ENCODE data around the gene MIDN.

DNA sequence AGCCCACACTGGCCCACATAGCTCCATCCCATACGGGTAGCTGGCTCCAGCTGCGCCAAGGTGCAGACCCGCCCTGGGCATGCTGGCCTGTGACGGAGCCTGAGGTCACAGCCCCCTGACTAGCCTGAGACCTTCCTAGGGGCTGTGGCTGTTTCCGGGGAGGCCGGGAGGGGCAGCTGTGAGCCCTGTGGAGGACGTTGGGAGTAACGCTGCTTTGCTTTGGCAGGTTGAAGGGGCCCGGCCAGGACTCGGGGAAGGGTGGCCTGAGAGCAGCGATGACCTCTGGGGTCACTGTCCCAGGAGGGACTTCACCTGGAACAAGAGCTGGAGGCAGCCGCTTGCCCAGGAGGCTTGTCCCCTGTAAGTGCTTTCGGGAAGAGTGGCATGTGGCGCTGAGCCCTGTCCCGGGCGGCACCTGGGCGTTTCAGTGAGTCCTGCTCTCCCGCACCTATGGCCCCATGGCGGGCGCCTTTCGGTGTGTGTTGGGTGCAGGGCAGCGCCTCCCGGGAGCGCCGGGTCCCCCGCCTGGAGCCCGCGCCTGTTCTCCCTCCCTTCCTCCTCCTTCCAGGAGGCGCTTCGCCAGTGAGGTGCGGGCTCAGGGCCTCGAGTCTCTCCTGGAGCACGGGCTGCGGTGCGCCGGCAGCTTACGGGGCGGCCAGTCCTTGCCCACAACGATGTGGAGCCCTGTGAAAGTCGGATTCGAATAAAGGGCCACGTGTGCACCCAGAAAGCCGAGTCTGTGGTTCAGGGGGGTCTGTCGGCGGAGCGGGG lies 25.9 kb downstream of the MIDN start:
- TF ChIP-seq POLR2A (IDR thresholded peaks at IDR 0.05; ENCODE audit: low read depth, low read length): no peak
- TF ChIP-seq, protein P1, sequence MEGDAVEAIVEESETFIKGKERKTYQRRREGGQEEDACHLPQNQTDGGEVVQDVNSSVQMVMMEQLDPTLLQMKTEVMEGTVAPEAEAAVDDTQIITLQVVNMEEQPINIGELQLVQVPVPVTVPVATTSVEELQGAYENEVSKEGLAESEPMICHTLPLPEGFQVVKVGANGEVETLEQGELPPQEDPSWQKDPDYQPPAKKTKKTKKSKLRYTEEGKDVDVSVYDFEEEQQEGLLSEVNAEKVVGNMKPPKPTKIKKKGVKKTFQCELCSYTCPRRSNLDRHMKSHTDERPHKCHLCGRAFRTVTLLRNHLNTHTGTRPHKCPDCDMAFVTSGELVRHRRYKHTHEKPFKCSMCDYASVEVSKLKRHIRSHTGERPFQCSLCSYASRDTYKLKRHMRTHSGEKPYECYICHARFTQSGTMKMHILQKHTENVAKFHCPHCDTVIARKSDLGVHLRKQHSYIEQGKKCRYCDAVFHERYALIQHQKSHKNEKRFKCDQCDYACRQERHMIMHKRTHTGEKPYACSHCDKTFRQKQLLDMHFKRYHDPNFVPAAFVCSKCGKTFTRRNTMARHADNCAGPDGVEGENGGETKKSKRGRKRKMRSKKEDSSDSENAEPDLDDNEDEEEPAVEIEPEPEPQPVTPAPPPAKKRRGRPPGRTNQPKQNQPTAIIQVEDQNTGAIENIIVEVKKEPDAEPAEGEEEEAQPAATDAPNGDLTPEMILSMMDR (IDR thresholded peaks at IDR 0.05; ENCODE audit: extremely low read depth in 1 of 2, insufficient read depth in 1 of 2, low read depth in 1 of 2, low read length in 2 of 2): no peak
- TF ChIP-seq POLR2AphosphoS5 (IDR thresholded peaks at IDR 0.05; ENCODE audit: insufficient read depth, low read depth, low read length): no peak
- no peak for TF ChIP-seq GATA2 (IDR thresholded peaks at IDR 0.05; ENCODE audit: insufficient read depth, insufficient read length, low read depth, low read length)
- no peak for TF ChIP-seq EZH2 (IDR thresholded peaks at IDR 0.05; ENCODE audit: borderline replicate concordance, low read depth, low read length, severe bottlenecking)
- no peak for TF ChIP-seq FOS (IDR thresholded peaks at IDR 0.05; ENCODE audit: borderline replicate concordance, insufficient read depth, low read length)

Data from endothelial cell of umbilical vein (primary cell).